GM19452 (cell line): ENCODE results near the gene ATF7IP.

Source experiments
- ATAC-seq: cut with Tn5 transposase; IDR thresholded peaks from one replicate; pipeline ENCODE4 v1.9.1; 2021; ENCODE audit not compliant: unreplicated experiment

Gene ATF7IP

GRCh38 chr12:14410177-14410576 is 44.7 kb downstream of the ATF7IP start:
- no peak for ATAC-seq

GRCh38 chr12:14410841-14411569 is 45.5 kb downstream of the ATF7IP start:
- no peak for ATAC-seq

GRCh38 chr12:14416658-14417057 is 51.2 kb downstream of the ATF7IP start:
- no peak for ATAC-seq

GRCh38 chr12:14417715-14418114 is 52.2 kb downstream of the ATF7IP start:
- ATAC-seq = no peak

DNA sequence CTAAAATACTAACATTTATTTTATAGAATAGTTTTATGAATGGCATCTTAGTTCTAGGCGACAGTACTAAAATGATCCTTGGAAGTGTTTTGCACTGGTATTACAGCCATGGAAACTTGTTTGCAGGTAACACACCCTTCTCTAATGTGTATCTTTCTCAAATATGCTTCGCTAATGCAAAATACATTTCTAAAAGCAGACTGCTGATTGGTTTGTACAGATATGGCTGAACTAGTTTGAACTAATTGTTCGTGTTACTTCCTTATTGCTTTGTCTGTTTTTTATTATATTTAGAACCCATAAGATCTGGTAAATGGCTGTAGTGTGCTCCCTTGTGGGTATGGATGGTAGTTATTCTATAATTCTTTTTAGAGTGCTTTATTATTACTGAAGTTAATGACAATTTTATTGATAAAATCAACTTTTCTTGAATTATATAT is 53.0 kb downstream of the ATF7IP start:
- ATAC-seq = no peak

DNA sequence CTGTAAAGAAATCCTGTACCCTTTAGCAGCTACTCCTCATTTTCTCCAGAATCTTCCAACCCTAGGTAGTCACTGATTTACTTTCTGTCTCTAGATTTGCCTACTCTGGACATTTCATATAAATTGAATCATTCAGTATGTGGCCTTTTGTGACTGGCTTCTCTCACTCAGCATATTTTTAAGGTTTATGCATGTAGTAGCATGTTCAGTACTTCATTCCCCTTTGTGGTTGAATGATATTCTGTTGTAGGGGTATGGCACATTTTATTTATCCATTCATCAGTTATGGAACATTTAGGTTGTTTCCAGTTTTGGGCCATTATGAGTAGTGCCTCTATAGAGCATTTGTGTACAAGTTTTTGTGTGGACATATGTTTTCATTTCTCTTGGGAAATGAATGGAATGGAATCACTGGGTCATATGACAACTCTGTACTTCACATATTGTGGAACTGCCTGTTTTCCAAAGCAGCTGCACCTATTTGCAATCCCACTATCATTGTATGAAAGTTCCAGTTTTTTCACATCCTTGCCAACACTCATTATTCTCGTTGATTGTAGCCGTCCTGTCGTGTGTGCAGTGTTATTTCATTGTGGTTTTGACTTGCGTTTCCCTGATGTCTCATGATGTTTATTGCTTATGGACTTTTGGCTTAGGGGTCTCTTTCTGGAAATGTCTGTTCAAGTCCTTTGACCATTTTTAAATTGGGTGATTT is 57.2 kb downstream of the ATF7IP start:
- ATAC-seq = no peak

DNA sequence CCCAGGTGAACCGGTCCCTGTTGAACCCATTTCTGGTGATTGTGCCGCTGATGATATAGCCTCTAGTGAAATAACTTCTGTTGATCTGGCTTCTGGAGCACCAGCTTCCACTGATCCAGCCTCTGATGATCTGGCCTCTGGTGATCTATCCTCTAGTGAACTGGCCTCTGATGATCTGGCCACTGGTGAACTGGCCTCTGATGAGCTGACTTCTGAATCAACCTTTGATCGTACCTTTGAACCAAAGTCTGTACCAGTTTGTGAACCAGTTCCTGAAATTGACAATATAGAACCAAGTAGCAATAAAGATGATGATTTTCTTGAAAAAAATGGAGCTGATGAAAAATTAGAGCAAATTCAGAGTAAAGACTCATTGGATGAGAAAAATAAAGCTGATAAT is 59.1 kb downstream of the ATF7IP start:
- ATAC-seq = no peak

DNA sequence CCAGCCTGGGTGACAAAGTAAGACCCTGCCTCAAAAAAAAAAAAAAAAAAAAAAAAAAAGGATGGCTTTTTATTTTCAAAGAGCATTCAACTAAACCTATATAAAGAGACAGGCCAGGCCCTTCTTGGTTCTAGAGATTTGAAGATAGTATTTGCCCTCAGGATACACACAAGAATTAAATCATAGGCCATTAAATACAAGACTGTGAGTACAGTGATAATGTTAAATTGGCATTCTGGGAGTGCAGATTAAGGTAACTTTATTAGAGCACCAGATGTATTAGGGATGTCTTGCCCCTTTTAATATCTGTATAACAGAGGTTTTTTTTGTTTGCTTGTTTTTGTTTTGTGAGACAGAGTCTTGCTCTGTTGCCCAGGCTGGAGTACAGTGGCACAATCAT is 61.3 kb downstream of the ATF7IP start:
- no peak for ATAC-seq

GRCh38 chr12:14427929-14428328 is 62.4 kb downstream of the ATF7IP start:
- no peak for ATAC-seq

DNA sequence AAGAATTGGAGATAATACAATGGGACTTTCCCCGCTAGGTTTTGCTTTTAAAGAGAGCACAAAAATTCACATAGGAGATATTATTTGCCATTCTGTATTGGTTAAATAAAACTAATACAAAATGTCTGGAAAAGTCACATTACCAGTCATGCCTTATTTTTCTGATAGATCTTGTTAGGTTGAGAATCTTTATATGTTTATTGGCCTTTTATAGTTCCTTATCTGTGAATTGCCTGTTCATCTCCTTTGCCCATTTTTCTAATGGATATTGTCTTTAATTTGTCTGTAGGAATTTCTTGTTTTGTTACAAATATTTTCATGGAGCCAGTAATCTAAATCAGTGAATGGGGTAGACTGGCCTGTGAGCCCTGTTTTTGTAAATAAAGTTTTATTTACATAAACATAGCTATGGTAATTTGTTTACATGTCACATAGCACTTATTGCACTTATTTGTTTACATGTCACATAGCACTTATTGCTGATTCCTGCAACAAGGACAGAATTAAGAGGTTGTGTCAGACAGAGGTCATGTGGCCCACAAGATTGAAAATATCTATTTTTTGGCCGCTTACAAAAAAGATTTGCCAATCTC is 65.0 kb downstream of the ATF7IP start:
- no peak for ATAC-seq

GRCh38 chr12:14431975-14432374 is 66.5 kb downstream of the ATF7IP start:
- ATAC-seq = no peak

- ATAC-seq = no peak
Observed at GRCh38 chr12:14435627-14436026, 70.1 kb downstream of the ATF7IP start.

DNA sequence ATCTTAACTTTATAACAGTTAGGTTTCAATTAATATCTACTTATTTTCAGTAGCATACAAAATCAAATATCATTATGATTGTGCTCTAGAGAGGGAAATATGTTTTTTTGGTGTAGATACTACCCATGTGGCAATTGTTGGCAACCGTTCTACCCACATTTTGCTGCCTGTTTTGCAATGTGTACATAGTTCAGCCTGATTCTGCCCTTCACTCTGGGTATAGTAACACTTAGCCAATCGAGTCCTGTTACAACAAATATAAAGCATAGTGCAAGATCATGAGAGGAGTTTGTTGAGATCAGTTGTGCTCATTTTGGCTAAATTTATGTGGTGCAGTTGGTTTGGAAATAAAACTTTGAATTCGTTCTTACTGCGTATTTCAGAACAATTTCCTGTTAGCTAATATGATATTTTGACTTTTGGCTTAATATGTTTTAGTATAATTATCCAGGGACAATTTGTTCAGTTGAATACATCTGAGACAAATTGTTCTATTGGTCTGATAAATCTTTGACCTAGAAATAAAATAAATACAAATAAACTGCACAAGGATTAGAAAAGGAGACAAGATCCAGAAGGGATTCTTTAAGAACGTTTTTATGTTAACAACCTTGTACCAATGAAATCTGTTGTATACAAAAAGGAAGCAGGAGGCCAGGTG is 76.9 kb downstream of the ATF7IP start:
- no peak for ATAC-seq

DNA sequence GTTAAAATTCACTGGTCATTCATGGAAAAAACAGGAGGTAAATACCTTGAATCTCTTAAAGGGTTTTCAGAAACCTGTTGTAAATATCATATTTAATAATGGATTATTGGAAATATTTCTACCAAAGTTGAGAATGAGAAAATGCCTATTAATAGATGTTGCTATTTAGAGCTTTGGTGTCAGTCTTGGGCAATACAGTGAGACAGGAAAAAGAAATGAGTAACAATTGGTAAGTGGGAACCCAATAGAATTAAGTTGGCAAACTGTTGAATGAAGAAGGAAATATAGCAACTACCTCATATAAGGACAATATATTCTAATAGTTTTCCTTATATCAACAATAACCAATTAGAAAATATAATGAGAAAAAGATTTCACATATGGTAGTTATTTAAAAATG is 78.0 kb downstream of the ATF7IP start:
- ATAC-seq = no peak

GRCh38 chr12:14450479-14450878 is 85.0 kb downstream of the ATF7IP start:
- no peak for ATAC-seq

DNA sequence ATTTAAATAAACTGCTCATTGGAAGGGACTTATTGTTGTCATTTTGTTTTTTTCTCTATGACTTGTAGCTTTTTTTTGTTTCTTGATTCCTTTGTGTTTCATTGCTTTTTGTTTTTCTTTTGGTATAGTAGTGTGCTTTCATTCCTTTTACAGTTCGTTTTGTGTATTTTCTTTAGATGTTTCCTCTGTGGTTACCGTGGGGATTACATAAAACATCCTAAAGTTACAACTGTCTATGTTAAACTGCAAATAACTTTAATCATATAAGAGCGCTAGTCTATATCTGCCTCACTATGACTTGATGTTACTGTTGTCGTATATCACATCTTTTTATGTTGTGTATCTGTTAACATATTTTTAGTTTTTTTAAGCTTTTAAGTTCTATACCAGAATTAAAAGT is 86.9 kb downstream of the ATF7IP start:
- ATAC-seq = no peak

- ATAC-seq = no peak
Observed at GRCh38 chr12:14452865-14453264, 87.4 kb downstream of the ATF7IP start.

DNA sequence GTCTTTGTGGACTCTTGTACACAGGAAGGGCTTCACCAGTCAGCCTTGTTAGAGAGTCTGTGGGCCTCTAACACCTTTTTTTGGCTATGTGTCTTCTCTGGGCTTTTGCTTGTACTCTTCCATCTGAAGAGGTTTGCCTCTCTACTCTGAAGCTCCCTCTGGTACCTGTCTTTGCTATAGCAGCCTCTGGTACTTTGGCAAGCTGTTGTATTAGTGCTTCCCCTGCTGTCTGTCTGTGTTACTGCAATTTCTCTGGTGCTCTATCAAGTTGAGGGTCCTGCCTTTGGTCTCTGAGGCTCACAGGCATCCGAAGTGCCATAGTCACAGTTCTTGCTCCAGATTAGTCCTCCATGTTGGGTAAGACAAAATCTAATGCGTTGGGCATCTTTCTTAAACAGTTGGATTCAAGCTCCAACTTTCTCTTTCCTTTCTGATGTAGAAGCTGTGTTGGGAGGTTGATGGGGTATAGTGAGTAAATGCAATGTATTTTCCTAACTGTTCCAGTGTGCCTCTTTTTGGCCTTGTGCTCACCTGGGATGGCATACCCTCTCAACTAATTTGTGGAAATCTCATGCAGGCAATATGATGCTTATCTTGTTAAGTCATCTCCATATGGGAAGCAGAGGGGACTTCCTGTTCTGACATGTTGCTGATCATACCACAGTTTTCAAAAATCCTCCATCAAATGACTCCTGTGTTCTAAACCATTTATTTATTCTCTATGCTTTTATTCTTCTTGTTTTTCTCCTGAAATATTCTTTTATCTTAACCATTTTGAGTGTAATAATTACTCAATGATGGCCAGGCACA is 88.8 kb downstream of the ATF7IP start:
- ATAC-seq = no peak

DNA sequence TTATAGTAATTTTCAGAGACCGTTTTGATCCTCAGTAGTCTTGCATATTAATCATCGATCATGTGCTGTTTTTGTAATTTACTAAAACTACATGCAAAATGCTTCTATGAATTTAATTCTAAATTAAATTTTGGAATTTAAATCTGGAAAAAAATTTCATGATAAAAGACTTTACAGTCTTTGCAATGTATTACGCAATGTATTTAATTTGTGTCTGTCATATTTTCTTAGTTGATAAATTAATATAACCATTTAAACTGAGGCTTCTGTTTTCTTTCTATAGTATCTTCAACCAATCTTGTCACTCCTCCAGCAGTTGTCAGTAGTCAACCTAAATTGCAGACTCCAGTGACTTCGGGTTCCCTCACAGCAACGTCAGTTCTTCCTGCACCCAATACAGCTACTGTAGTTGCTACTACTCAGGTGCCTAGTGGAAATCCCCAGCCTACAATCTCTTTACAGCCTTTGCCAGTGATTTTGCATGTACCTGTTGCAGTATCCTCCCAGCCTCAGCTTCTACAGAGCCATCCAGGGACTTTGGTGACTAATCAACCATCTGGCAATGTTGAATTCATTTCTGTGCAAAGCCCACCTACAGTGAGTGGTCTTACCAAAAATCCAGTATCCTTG is 94.8 kb downstream of the ATF7IP start:
- no peak for ATAC-seq

DNA sequence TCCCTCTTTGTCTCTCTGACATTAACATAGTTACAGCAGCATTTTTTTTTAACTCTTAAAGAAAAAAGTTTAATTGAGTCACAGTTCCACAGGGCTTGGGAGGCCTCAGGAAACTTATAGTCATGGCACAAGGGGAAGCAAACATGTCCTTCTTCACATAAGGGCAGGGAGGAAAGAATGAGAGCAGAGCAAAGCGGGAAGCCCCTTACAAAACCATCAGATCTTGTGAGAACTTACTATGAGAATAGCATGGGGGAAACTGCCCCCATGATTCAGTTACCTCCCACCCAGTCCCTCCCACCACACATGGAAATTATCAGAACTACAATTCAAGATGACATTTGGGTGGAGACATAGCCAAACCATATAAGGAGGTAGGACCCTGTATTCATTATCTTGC is 106.0 kb downstream of the ATF7IP start:
- ATAC-seq = no peak
